GM12873 (cell line): Measurements from ENCODE around the gene STX8.

Source experiments
- TF ChIP-seq, protein P1 (sequence below): IDR thresholded peaks from 2 replicates; pipeline ENCODE4 v1.5.1; 2012; ENCODE audit warnings: low read depth, mild to moderate bottlenecking, moderate library complexity, low read length, control low read depth; ENCODE audit not compliant: insufficient read depth; ENCODE audit errors: missing control alignments

Gene STX8

DNA sequence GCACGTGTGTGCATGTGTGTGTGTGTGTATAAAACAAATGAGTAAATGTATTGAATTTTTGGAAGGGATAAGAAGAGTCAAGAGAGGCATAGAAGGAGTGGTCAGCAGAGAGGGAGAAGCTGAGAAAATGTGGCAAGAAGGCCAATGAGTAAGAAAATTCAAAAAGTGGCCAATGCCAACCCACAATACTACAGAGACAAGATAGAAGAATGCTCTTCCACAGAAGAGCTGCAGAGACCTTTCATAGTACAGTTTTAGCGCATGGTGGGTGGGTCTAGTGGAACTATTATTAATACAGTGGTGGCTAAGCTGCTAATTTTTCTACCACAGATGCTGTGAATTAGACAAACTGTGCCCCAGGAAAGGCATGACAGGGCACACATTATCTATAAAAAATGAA, 320.8 kb downstream of the STX8 start:
- TF ChIP-seq, protein P1, sequence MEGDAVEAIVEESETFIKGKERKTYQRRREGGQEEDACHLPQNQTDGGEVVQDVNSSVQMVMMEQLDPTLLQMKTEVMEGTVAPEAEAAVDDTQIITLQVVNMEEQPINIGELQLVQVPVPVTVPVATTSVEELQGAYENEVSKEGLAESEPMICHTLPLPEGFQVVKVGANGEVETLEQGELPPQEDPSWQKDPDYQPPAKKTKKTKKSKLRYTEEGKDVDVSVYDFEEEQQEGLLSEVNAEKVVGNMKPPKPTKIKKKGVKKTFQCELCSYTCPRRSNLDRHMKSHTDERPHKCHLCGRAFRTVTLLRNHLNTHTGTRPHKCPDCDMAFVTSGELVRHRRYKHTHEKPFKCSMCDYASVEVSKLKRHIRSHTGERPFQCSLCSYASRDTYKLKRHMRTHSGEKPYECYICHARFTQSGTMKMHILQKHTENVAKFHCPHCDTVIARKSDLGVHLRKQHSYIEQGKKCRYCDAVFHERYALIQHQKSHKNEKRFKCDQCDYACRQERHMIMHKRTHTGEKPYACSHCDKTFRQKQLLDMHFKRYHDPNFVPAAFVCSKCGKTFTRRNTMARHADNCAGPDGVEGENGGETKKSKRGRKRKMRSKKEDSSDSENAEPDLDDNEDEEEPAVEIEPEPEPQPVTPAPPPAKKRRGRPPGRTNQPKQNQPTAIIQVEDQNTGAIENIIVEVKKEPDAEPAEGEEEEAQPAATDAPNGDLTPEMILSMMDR = no peak

DNA sequence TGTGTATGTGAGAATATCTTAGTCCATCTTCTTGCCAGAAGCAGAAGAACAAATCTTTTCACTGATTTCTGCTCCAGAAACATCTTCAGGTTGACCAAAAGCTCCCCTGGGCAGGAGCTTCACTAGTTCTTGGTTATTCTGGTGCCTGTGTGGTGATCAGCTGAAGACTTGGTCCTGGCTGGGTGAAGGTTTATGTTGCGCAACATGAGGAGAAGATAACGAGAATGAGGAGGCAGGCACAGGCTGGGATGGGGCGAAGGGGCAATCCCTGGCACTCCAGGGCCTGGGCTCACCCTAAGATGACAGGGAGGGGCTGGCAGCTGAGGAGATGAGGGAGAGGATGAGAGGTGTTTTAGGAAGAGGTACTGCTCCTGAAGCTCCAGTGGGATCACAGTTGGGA, 322.3 kb downstream of the STX8 start:
- TF ChIP-seq, protein P1 = no peak

DNA sequence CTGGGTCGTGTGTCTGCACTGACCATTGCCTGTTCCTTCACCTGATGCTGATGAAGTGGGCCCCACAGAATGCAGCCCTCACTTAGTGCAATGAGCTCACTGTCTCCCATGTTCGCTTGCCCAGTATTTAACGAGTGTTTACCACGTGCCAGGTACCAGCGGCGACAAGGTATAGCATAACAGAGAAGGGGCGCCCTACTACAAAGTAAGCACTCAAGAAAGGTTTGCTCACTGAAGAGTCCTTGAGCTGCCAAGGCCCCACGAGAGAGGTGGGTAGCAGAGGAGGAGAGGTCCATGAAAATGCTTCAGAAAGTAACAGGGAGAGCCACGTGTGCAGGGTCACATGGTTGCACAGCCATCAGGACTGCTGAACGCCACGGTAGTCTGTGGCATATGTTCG, 324.3 kb downstream of the STX8 start:
- TF ChIP-seq, protein P1 = no peak

DNA sequence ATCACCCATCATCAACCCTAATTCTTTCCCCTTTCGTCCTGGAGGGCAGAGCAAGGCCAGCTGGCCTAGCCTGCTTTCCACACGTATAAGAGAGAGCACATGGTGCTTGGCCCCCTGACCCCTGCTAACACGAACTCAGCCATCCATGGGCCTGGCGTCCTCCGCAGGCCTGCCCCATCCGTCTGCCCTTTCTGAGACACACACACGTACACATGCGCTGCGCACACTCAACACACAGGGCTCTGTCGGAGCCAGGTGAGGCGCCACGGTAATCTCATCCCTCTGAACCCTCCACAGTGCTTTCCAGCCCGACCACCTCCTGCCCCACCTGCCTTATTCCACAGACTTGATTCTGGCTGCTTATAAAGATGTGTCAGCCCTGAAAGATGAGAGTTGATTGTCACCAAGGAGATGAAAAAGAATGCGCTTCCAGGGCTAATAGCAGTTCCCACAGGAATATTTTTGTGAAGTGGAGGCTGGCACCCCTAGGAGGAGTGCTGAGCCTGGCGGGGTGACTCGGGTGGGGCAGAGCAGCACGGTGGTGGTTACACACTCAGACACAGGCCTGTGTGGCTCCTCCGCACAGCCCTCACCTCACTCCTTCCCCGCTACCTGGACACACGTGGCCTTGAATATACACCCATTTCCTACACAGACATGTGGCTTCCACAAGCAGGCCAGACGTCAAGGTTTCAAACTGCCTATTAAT, 326.2 kb downstream of the STX8 start:
- TF ChIP-seq, protein P1 = no peak

DNA sequence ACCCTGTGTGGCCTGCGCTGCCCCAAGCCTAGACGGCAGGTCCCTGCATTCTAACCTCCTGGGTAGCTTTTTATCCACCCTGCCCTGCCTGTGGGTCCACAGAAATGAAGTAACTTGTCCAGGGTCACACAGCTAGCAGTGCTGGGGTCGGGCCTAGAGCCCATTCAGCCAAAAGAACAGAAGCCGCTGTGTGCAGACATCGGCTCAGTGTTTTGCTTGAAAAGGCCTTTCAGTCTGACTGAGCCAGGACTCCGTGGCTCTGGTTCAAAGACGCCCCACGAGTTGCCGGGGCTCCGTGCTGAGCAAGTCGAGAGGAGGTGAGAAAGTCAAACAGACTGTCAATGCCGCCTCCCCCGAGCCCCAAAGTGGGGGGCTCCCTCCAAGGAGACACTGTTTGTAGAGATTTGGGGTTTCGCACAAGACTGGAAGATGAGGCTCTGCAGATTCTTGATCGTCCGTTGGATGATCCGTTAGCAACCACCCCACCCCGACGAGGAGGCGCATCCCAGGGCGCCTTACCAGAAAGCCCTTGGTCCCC, 328.1 kb downstream of the STX8 start:
- TF ChIP-seq, protein P1 = no peak

DNA sequence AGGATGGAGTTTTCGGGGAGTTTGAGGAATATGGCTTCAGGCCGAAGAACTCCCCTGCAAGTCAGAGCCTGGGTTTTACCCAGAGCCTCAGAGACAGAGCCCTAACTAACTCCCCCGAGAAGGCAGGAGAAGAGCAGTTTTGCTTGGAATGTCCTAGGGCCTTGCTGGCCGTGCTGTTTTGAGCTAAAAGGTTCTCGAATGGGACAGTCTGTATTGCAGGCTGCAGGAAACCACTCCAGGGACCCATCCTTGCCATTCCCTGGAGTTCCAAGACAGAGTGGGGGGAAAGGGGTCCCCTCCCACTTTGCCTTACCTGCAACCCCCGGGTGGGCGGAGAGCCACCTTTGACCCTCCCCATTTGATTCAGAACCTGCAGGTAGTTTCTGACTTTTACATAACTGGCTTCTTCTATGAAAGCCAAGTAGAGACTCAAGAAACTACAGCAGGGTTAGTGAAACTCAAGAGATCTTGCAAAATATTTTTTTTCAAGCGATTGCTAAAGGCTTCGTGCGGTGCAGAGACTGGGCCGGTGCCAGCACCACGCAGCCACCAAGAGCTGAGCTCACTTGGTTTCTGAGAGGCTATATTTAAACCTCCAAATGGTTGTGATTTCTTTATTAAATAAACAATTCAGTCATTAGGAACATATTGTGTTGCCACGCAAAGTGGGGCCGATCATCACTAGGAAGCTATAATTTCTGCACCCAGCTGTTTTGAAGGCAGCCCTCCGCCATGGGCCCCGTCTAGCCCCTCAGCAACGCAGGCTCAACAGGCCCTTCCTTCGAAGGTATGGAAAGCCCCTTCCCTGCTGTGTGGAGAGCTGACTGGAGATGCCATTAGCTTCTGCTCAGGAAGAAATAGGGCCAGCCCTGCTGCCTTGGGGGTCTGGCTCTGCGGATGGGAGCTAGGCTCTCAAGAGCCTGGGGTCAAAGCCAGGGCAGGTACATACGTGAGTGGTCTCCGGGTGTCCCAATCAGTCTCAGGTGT, 331.3 kb downstream of the STX8 start:
- TF ChIP-seq, protein P1 = no peak

DNA sequence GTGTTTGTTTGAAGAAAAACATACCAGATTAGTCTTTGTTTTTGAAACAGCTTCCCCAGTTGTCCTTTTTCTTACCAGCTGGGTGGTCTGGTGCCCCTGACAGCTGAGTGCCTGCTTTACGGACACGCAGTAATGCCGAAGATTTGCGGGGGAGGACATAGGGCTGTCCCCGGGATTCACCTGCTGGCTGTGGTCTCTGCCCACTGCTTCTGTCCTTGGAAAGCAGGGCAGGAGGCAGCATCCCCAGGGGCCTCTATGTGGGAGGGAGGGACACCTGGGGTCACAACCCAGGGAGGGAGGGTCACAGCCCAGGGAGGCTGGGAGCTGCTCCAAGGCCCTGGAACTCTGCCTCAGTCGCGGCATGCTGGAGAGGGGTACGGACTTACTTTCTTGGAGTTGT, 332.6 kb downstream of the STX8 start:
- TF ChIP-seq, protein P1 = no peak
